Neutrophil (primary cell): ENCODE measurements around the gene SSR1.
"Not testable (repeated sequence)": the region's sequence is repeated elsewhere in the genome, so short reads cannot be mapped to it uniquely, and the experiment has no call there.

Source experiments
- H3K27ac ChIP-seq: fragments of 200-600 bp; sonication (generic); 2 replicates; pipeline ENCODE4 v1.5.1; 2016; ENCODE audit warnings: mild to moderate bottlenecking, moderate library complexity
- H3K27me3 ChIP-seq: fragments of 200-600 bp; sonication (generic); 2 replicates; pipeline ENCODE4 v1.6.0; 2016; ENCODE audit warnings: mild to moderate bottlenecking
- H3K36me3 ChIP-seq: fragments of 200-600 bp; sonication (generic); 2 replicates; pipeline ENCODE4 v1.5.1; 2017
- H3K4me1 ChIP-seq, 2 experiments: fragments of 200-600 bp in 1 of 2; sonication (generic) in 1 of 2; 1 replicate in 1 of 2; 2 replicates in 1 of 2; pipeline versions ENCODE4 v1.5.1 to v1.6.1; 2013 to 2016; ENCODE audit warnings: low read depth in 1 of 2, low read length in 1 of 2, mild to moderate bottlenecking in 1 of 2, moderate library complexity in 1 of 2; ENCODE audit not compliant: control insufficient read depth in 1 of 2, insufficient read depth in 1 of 2
- H3K4me3 ChIP-seq, 2 experiments: fragments of 200-600 bp in 1 of 2; sonication (generic) in 1 of 2; 1 replicate in 1 of 2; 2 replicates in 1 of 2; pipeline ENCODE4 v1.5.1; 2013 to 2016; ENCODE audit warnings: low read depth in 1 of 2, low read length in 1 of 2, mild to moderate bottlenecking in 1 of 2, moderate library complexity in 1 of 2
- H3K9me3 ChIP-seq: fragments of 200-600 bp; sonication (generic); 2 replicates; pipeline ENCODE4 v1.5.1; 2016
- TF ChIP-seq, protein P1 (sequence below): fragments of 200-600 bp; sonication (generic); IDR thresholded peaks from 2 replicates; pipeline ENCODE4 v1.5.1; 2016; ENCODE audit warnings: antibody characterized with exemption

The SSR1 gene

DNA sequence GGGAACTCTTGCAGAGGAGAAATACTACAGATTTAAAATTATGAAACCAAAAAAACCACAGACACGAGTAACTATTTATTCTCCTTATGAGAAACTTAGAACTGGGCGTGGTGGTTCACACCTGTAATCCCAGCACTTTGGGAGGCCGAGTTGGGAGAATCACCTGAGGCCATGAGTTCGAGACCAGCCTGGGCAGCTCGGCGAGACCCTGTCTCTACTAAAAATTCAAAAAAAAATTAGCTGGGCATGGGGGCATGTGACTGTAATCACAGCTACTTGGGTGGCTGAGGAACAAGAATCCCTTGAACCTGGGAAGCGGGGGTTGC, 36.8 kb downstream of the SSR1 start:
- Histone ChIP-seq H3K27me3 (no peaks in the 10 kb centered on the region), H3K9me3 (no peaks in the 10 kb centered on the region)
- TF ChIP-seq, protein P1, sequence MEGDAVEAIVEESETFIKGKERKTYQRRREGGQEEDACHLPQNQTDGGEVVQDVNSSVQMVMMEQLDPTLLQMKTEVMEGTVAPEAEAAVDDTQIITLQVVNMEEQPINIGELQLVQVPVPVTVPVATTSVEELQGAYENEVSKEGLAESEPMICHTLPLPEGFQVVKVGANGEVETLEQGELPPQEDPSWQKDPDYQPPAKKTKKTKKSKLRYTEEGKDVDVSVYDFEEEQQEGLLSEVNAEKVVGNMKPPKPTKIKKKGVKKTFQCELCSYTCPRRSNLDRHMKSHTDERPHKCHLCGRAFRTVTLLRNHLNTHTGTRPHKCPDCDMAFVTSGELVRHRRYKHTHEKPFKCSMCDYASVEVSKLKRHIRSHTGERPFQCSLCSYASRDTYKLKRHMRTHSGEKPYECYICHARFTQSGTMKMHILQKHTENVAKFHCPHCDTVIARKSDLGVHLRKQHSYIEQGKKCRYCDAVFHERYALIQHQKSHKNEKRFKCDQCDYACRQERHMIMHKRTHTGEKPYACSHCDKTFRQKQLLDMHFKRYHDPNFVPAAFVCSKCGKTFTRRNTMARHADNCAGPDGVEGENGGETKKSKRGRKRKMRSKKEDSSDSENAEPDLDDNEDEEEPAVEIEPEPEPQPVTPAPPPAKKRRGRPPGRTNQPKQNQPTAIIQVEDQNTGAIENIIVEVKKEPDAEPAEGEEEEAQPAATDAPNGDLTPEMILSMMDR = no peak

DNA sequence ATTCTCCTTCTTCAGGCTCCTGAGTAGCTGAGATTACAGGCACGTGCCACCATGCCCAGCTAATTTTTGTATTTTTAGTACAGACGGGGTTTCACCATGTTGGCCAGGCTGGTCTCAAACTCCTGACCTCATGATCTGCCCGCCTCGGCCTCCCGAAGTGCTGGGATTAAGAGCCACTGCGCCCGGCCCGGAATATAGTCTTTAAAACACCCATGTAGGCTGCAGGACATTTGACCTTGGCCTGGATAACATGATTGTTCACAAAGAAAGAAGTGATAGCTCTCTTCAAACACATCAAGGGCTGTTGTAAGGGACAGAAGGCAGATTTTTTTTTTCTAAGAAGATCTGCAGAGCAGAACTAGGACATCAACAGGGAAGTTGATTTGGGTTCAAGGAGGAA, 38.5 kb downstream of the SSR1 start:
- H3K36me3 ChIP-seq, H3K27me3 ChIP-seq, H3K9me3 ChIP-seq, H3K27ac ChIP-seq, H3K4me3 ChIP-seq: not testable (repeated sequence)
- H3K4me1 ChIP-seq = peaks cover 11% of the 10 kb centered on the region in 2 experiments

More for the DNA sequence above, 36.8 kb downstream of the SSR1 start:
- H3K4me1 ChIP-seq = peaks cover 12% of the 10 kb centered on the region in 2 experiments
- no peak overlapping the region for H3K27ac ChIP-seq
- no peak overlapping the region for H3K4me3 ChIP-seq
- no peaks in the 10 kb centered on the region for H3K36me3 ChIP-seq

DNA sequence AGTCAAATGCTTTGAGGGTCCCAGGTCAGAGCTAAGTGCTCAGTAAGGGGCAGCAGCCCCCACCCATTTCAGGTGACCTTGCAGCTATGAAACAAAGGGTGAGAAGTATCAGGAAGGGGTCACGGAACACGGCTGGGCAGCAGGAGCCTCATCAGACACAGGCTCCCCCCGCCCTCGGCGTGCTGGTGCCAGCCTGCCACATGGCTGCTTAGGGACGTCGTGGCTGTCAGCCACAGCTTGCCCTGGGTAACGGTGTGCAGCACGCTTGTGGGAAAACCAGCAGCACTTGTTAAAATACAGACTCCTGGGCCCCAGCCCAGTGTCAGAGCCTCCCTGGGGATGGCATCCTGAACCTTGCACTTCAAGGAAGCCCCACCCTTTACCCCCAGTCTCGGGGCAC, 39.3 kb downstream of the SSR1 start:
- no peak overlapping the region for H3K27ac ChIP-seq
- H3K27me3 ChIP-seq = no peaks in the 10 kb centered on the region
- no peak overlapping the region for H3K4me3 ChIP-seq
- H3K4me1 ChIP-seq = peaks cover 8% of the 10 kb centered on the region in 2 experiments
- no peaks in the 10 kb centered on the region for H3K9me3 ChIP-seq
- TF ChIP-seq, protein P1 = no peak
- no peaks in the 10 kb centered on the region for H3K36me3 ChIP-seq

DNA sequence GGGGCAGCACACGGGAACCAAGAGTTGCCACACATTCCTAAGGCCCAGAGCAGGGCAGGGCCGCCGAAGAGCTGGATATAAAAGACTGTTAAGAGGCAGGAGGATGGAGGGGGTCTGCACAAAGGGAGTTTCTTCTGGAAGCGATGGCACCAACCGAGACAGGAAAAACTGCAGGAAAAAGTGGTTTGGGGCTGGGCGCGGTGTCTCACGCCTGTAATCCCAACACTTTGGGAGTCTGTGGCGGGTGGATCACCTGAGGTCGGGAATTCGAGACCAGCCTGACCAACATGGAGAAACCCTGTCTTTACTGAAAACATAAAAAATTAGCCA, 41.8 kb downstream of the SSR1 start:
- H3K36me3 ChIP-seq = no peaks in the 10 kb centered on the region
- TF ChIP-seq, protein P1 = no peak
- no peak overlapping the region for H3K4me3 ChIP-seq
- H3K9me3 ChIP-seq = no peaks in the 10 kb centered on the region
- peaks cover 8 to 12% of the 10 kb centered on the region in 2 experiments for H3K4me1 ChIP-seq
- peak overlapping the region; percentile 3 for H3K27ac ChIP-seq
- no peaks in the 10 kb centered on the region for H3K27me3 ChIP-seq

DNA sequence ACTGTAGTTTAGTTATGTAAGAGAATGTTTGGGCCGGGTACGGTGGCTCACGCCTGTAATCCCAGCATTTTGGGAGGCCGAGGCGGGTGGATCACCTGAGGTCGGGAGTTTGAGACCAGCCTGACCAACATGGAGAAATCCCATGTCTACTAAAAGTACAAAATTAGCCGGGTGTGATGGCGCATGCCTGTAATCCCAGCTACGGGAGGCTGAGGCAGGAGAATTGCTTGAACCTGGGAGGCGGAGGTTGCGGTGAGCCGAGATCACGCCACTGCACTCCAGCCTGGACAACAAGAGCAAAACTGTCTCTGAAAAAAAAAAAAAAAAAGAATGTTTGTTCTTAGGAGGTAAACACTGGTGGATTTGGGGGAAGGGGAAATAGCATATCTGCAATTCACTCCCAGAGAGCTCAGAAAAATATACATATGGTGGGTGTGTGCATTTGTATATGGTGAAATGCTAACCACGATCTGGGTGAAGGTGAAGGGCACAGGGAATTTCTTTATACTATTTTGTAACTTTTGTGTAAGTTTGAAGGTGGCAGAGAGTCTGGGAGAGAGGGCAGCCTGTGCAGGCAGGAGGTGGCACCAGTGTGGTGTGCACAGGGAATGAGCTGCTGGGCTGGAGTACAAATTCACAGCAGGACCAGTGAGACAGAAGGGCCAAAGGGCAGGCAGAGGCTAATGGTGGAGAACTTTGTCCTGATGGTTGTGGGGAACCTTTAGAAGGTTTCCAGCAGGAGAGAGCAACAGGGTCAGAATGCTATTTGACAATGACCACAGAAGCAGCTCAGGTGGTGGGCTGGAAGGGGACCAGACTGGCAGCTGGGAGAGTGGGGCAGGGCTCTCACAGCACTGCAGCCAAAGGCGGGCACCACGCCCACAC, 42.4 kb downstream of the SSR1 start:
- Histone ChIP-seq H3K4me1 (peaks cover 8 to 14% of the 10 kb centered on the region in 2 experiments), H3K27ac (peak overlapping the region; percentile 3)

DNA sequence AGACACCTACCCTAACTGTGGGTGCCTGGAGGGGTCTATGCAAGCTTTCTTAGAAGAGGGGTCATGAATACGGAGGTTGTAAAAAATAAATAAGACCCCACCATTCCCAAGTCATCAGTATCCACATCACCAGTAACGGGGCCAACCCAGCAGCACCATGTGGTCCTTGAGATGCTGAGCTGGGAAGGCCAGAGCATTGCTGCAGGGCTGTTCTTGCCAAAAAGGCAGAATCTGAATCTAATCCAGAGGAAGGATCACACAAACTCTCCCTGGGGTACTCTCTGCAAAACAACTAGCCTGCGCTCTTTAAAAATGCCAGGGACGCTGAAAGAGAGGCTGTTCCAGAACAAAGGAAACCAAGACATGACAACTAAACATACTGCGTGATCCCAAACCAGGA, 43.2 kb downstream of the SSR1 start:
- TF ChIP-seq, protein P1 = no peak

More for the DNA sequence above, 42.4 kb downstream of the SSR1 start:
- TF ChIP-seq, protein P1 = no peak
- no peaks in the 10 kb centered on the region for H3K27me3 ChIP-seq
- no peak overlapping the region for H3K4me3 ChIP-seq
- no peaks in the 10 kb centered on the region for H3K36me3 ChIP-seq
- no peaks in the 10 kb centered on the region for H3K9me3 ChIP-seq

More for the DNA sequence above, 43.2 kb downstream of the SSR1 start:
- Histone ChIP-seq H3K4me1 (peaks cover 8 to 14% of the 10 kb centered on the region in 2 experiments), H3K27me3 (no peaks in the 10 kb centered on the region), H3K36me3 (no peaks in the 10 kb centered on the region), H3K9me3 (no peaks in the 10 kb centered on the region), H3K27ac (no peak overlapping the region), H3K4me3 (no peak overlapping the region)
